Body of pancreas (tissue), 4 donors: ENCODE measurements around the gene KCP.

Source experiments
- CTCF ChIP-seq, 7 experiments: fragments of 450-650 bp in 4 of 7; fragments of 200-600 bp in 3 of 7; sonication (generic) in 3 of 7; IDR thresholded peaks; one replicate each; pipeline ENCODE4 v1.5.1; 2016 to 2019; ENCODE audit warnings: antibody characterized with exemption in 7 of 7
- POLR2A ChIP-seq, 3 donors: fragments of 450-650 bp; IDR thresholded peaks; one replicate each; pipeline ENCODE4 v1.6.1; 2016; ENCODE audit warnings: antibody characterized with exemption in 3 of 3, mild to moderate bottlenecking in 2 of 3

GRCh38 chr7:128889121-128889520, 21.4 kb downstream of the KCP start:
- TF ChIP-seq POLR2A (IDR thresholded peaks at IDR 0.05) (no peak), CTCF (IDR thresholded peaks at IDR 0.05) (no peak)
